HEK293 (cell line): ENCODE measurements around the gene RFPL4A.
"Not testable (repeated sequence)": the region's sequence is repeated elsewhere in the genome, so short reads cannot be mapped to it uniquely, and the experiment has no call there.

Experiments used
- CTCF ChIA-PET: fragments of 350-600 bp; formaldehyde crosslinking; extraction: SDS; loops from one replicate; lab custom pipeline; 2021; ENCODE audit warnings: antibody characterized with exemption; lab: Yijun Ruan, JAX
- POLR2A ChIA-PET: fragments of 300-600 bp; formaldehyde crosslinking; extraction: SDS; loops from one replicate; lab custom pipeline; 2020; ENCODE audit warnings: antibody characterized with exemption, inconsistent platforms; lab: Yijun Ruan, JAX
- H3K27ac ChIP-seq: fragments of 200-500 bp; sonication (Bioruptor generic); 2 replicates; pipeline ENCODE4 v1.5.1; 2014; ENCODE audit warnings: low read depth, low read length, control low read depth, inconsistent platforms; ENCODE audit errors: extremely low read depth
- H3K36me3 ChIP-seq, 2 experiments: fragments of 200-500 bp in 1 of 2; sonication (Bioruptor generic) in 1 of 2; 1 replicate in 1 of 2; 2 replicates in 1 of 2; pipeline ENCODE4 v1.5.1; 2014 to 2017; ENCODE audit warnings: inconsistent platforms in 2 of 2, low read length in 2 of 2; ENCODE audit not compliant: control insufficient read depth in 2 of 2, insufficient read depth in 1 of 2
- H3K4me1 ChIP-seq: fragments of 200-500 bp; sonication (Bioruptor generic); 2 replicates; pipeline ENCODE4 v1.5.1; 2014; ENCODE audit warnings: mild to moderate bottlenecking, low read length, inconsistent platforms; ENCODE audit not compliant: control insufficient read depth, insufficient read depth
- H3K4me3 ChIP-seq: 2 replicates; pipeline ENCODE4 v1.5.1; 2011; ENCODE audit warnings: low read depth, mild to moderate bottlenecking, control low read depth, low read length, moderate library complexity
- H3K9me3 ChIP-seq: fragments of 200-500 bp; sonication (Bioruptor generic); 2 replicates; pipeline ENCODE4 v1.5.1; 2014; ENCODE audit warnings: low read depth, low read length, inconsistent platforms; ENCODE audit not compliant: control insufficient read depth, insufficient read depth
- RBAK ChIP-seq: fragments of 450-650 bp; formaldehyde crosslinking; IDR thresholded peaks from 2 replicates; pipeline ENCODE4 v1.5.1; 2016; ENCODE audit warnings: missing biosample characterization, missing genetic modification characterization
- ZNF146 ChIP-seq: fragments of 450-650 bp; formaldehyde crosslinking; IDR thresholded peaks from 2 replicates; pipeline ENCODE4 v1.5.1; 2016; ENCODE audit warnings: missing biosample characterization, missing genetic modification characterization
- ZNF184 ChIP-seq: fragments of 450-650 bp; IDR thresholded peaks from 2 replicates; pipeline ENCODE4 v1.5.1; 2018; ENCODE audit warnings: missing biosample characterization, mild to moderate bottlenecking, missing genetic modification characterization
- ZNF394 ChIP-seq: fragments of 450-650 bp; formaldehyde crosslinking; IDR thresholded peaks from 2 replicates; pipeline ENCODE4 v1.5.1; 2016; ENCODE audit warnings: missing biosample characterization, missing genetic modification characterization, mild to moderate bottlenecking, moderate library complexity, borderline replicate concordance
- ZNF791 ChIP-seq: fragments of 450-650 bp; formaldehyde crosslinking; IDR thresholded peaks from 2 replicates; pipeline ENCODE4 v1.5.1; 2016; ENCODE audit warnings: missing biosample characterization, missing genetic modification characterization
- TF ChIP-seq, protein P1 (sequence below): fragments of 450-650 bp; formaldehyde crosslinking; IDR thresholded peaks from 2 replicates; pipeline ENCODE4 v1.5.1; 2016; ENCODE audit warnings: missing biosample characterization, missing genetic modification characterization
- TF ChIP-seq, protein P2 (sequence below): fragments of 450-650 bp; formaldehyde crosslinking; IDR thresholded peaks from 2 replicates; pipeline ENCODE4 v1.5.1; 2016; ENCODE audit warnings: missing biosample characterization, missing genetic modification characterization
- TF ChIP-seq, protein P3 (sequence below): fragments of 450-650 bp; formaldehyde crosslinking; IDR thresholded peaks from 2 replicates; pipeline ENCODE4 v1.5.1; 2016; ENCODE audit warnings: missing biosample characterization, missing genetic modification characterization
- TF ChIP-seq, protein P4 (sequence below): fragments of 450-650 bp; formaldehyde crosslinking; IDR thresholded peaks from 2 replicates; pipeline ENCODE4 v1.5.1; 2016; ENCODE audit warnings: missing biosample characterization, missing genetic modification characterization

RFPL4A gene

DNA sequence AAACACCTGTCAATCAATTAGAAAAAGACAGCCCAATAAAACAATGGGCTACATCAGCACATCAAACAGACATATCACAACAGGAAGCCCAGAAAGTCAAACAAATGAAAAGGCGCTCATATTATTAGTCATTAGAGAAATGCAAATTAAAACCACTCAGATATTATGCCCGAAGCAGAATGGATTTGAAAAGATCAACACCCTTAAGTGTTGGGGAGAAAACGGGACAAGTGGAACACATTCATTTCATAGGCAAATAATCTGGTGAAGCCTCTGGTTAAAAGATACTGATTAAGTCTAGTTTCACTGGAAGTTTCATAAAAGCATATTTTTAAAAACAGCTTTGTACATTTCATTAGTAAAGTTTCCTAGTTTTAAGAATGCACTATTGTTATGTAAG is 38.1 kb upstream of the RFPL4A start:
- TF ChIP-seq, protein P1, sequence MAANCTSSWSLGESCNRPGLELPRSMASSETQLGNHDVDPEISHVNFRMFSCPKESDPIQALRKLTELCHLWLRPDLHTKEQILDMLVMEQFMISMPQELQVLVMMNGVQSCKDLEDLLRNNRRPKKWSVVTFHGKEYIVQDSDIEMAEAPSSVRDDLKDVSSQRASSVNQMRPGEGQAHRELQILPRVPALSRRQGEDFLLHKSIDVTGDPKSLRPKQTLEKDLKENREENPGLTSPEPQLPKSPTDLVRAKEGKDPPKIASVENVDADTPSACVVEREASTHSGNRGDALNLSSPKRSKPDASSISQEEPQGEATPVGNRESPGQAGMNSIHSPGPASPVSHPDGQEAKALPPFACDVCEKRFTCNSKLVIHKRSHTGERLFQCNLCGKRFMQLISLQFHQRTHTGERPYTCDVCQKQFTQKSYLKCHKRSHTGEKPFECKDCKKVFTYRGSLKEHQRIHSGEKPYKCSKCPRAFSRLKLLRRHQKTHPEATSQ (tag by site-specific recombination), result no peak
- no peak for TF ChIP-seq ZNF791 (tag by site-specific recombination)
- TF ChIP-seq, protein P2, sequence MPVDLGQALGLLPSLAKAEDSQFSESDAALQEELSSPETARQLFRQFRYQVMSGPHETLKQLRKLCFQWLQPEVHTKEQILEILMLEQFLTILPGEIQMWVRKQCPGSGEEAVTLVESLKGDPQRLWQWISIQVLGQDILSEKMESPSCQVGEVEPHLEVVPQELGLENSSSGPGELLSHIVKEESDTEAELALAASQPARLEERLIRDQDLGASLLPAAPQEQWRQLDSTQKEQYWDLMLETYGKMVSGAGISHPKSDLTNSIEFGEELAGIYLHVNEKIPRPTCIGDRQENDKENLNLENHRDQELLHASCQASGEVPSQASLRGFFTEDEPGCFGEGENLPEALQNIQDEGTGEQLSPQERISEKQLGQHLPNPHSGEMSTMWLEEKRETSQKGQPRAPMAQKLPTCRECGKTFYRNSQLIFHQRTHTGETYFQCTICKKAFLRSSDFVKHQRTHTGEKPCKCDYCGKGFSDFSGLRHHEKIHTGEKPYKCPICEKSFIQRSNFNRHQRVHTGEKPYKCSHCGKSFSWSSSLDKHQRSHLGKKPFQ (tag by site-specific recombination), result no peak
- TF ChIP-seq ZNF184 (tag by site-specific recombination), result peak; percentile 88
- TF ChIP-seq RBAK (tag by site-specific recombination), result no peak
- TF ChIP-seq, protein P3, sequence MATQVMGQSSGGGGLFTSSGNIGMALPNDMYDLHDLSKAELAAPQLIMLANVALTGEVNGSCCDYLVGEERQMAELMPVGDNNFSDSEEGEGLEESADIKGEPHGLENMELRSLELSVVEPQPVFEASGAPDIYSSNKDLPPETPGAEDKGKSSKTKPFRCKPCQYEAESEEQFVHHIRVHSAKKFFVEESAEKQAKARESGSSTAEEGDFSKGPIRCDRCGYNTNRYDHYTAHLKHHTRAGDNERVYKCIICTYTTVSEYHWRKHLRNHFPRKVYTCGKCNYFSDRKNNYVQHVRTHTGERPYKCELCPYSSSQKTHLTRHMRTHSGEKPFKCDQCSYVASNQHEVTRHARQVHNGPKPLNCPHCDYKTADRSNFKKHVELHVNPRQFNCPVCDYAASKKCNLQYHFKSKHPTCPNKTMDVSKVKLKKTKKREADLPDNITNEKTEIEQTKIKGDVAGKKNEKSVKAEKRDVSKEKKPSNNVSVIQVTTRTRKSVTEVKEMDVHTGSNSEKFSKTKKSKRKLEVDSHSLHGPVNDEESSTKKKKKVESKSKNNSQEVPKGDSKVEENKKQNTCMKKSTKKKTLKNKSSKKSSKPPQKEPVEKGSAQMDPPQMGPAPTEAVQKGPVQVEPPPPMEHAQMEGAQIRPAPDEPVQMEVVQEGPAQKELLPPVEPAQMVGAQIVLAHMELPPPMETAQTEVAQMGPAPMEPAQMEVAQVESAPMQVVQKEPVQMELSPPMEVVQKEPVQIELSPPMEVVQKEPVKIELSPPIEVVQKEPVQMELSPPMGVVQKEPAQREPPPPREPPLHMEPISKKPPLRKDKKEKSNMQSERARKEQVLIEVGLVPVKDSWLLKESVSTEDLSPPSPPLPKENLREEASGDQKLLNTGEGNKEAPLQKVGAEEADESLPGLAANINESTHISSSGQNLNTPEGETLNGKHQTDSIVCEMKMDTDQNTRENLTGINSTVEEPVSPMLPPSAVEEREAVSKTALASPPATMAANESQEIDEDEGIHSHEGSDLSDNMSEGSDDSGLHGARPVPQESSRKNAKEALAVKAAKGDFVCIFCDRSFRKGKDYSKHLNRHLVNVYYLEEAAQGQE (tag by site-specific recombination), result no peak
- Histone ChIP-seq H3K4me1 (no peaks in the 10 kb centered on the region), H3K4me3 (no peak overlapping the region), H3K9me3 (no peaks in the 10 kb centered on the region), H3K27ac (no peak overlapping the region), H3K36me3 (no peaks in the 10 kb centered on the region)
- ChIA-PET POLR2A (no interaction called here), CTCF (interaction anchor here (0.6 kb wide), 1 partner anchor 1381 kb away, joined by 3 read pairs; no protein-coding TSS in a partner anchor)

DNA sequence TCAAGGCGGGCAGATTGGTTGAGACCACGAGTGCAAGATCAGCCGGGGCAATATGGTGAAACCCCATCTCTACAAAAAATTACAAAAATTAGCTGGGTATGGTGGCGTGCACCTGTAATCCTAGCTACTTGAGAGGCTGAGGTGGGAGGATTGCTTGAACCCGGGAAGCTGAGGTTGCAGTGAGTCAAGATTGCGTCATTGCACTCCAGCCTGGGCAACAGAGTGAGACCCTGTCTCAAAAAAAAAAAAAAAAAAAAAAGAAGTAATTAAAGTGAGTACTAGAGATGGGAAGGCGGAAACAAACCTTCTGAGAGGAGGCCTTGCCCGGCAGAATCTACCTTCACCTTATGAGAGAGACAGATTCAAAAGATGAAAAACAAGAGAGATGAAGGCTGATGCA is 35.4 kb upstream of the RFPL4A start:
- ChIA-PET POLR2A (no interaction called here), CTCF (no interaction called here)
- no peaks in the 10 kb centered on the region for H3K9me3 ChIP-seq
- TF ChIP-seq ZNF394 (tag by site-specific recombination), result no peak
- no peak overlapping the region for H3K27ac ChIP-seq
- no peaks in the 10 kb centered on the region for H3K4me1 ChIP-seq
- no peak overlapping the region for H3K4me3 ChIP-seq
- no peaks in the 10 kb centered on the region for H3K36me3 ChIP-seq

DNA sequence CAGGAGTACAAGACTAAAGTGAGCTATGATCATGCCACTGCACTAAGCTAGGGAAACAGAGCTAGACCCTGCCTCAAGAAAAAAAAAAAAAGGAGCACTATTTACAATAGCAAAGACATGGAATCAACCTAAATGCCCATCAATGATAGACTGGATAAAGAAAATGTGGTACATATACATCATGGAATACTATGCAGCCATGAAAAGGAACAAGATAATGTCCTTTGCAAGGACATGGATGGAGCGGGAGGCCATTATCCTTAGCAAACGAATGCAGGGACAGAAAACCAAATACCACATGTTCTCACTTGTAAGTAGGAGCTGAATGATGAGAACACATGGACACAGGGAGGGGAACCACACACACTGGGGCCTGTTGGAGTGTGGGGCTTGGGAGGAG is 28.5 kb upstream of the RFPL4A start:
- ChIA-PET CTCF (interaction anchor here (0.6 kb wide), 2 partner anchors 100 to 131 kb away, joined by 3 read pairs; partner anchors contain the start of gene FIZ1), POLR2A (interaction anchor here (0.7 kb wide), 1 partner anchor 69 kb away, joined by 3 read pairs; no protein-coding TSS in a partner anchor)
- H3K4me3 ChIP-seq, H3K27ac ChIP-seq, H3K4me1 ChIP-seq, H3K9me3 ChIP-seq, H3K36me3 ChIP-seq: not testable (repeated sequence)
- TF ChIP-seq, protein P4, sequence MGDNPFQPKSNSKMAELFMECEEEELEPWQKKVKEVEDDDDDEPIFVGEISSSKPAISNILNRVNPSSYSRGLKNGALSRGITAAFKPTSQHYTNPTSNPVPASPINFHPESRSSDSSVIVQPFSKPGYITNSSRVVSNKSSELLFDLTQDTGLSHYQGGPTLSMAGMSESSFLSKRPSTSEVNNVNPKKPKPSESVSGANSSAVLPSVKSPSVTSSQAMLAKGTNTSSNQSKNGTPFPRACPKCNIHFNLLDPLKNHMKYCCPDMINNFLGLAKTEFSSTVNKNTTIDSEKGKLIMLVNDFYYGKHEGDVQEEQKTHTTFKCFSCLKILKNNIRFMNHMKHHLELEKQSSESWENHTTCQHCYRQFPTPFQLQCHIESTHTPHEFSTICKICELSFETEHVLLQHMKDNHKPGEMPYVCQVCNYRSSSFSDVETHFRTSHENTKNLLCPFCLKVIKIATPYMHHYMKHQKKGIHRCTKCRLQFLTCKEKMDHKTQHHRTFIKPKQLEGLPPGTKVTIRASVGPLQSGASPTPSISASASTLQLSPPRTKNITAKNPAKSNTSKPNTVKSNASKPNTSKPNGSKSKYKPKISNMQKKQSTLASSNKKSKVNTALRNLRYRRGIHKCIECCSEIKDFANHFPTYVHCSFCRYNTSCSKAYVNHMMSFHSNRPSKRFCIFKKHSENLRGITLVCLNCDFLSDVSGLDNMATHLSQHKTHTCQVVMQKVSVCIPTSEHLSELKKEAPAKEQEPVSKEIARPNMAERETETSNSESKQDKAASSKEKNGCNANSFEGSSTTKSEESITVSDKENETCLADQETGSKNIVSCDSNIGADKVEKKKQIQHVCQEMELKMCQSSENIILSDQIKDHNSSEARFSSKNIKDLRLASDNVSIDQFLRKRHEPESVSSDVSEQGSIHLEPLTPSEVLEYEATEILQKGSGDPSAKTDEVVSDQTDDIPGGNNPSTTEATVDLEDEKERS (tag by site-specific recombination), result 0 out of 2 replicates have a peak, but pooled peaks have one; percentile 40
- TF ChIP-seq ZNF146, result peak; percentile 78
